ENCODE measurements around the gene ACOT8.
A peak's percentile ranks its signal among the peaks of the same experiment; 100 is the strongest.

Gene ACOT8

GRCh38 chr20:45840700-45841198 lies 16.4 kb downstream of the ACOT8 start:
- Histone ChIP-seq H3K27ac (no peak overlapping the region), H3K36me3 (replicated peaks) (peaks cover 24% of the 10 kb centered on the region), H3K4me3 (ENCODE audit: low read depth, low read length) (no peak overlapping the region), H3K27me3 (replicated peaks) (no peaks in the 10 kb centered on the region)
- in situ Hi-C loops (cut with HindIII; ENCODE audit: low pct_ligation_motif_present, low sequenced_read_pairs): no loop called here
- no peak for TF ChIP-seq CTCF (IDR thresholded peaks at IDR 0.05; ENCODE audit: low read depth, low read length, missing control alignments)
- DNase-seq: no peak

- no peak overlapping the region for H3K4me3 ChIP-seq (ENCODE audit: low read depth, low read length)
- DNase-seq: no peak
These were observed 20.4 kb downstream of the ACOT8 start for GRCh38 chr20:45836841-45837240.

GRCh38 chr20:45835825-45836224 lies 21.4 kb downstream of the ACOT8 start:
- Histone ChIP-seq H3K4me3 (ENCODE audit: low read depth, low read length) (no peak overlapping the region), H3K36me3 (replicated peaks) (peaks cover 9% of the 10 kb centered on the region), H3K27me3 (replicated peaks) (no peaks in the 10 kb centered on the region), H3K27ac (no peak overlapping the region)
- DNase-seq: no peak
- TF ChIP-seq CTCF (IDR thresholded peaks at IDR 0.05; ENCODE audit: low read depth, low read length, missing control alignments): no peak
- in situ Hi-C loops (cut with HindIII; ENCODE audit: low pct_ligation_motif_present, low sequenced_read_pairs): no loop called here

More at GRCh38 chr20:45836841-45837240, 20.4 kb downstream of the ACOT8 start:
- H3K36me3 ChIP-seq (replicated peaks): peaks cover 10% of the 10 kb centered on the region
- no peak for TF ChIP-seq CTCF (IDR thresholded peaks at IDR 0.05; ENCODE audit: low read depth, low read length, missing control alignments)
- in situ Hi-C loops (cut with HindIII; ENCODE audit: low pct_ligation_motif_present, low sequenced_read_pairs): no loop called here
- no peaks in the 10 kb centered on the region for H3K27me3 ChIP-seq (replicated peaks)
- no peak overlapping the region for H3K27ac ChIP-seq

GRCh38 chr20:45835329-45835765 lies 21.8 kb downstream of the ACOT8 start:
- no peak for TF ChIP-seq CTCF (IDR thresholded peaks at IDR 0.05; ENCODE audit: low read depth, low read length, missing control alignments)
- no peak overlapping the region for H3K4me3 ChIP-seq (ENCODE audit: low read depth, low read length)
- in situ Hi-C loops (cut with HindIII; ENCODE audit: low pct_ligation_motif_present, low sequenced_read_pairs): no loop called here
- H3K27me3 ChIP-seq (replicated peaks): no peaks in the 10 kb centered on the region
- H3K36me3 ChIP-seq (replicated peaks): peaks cover 7% of the 10 kb centered on the region
- DNase-seq: no peak
- H3K27ac ChIP-seq: no peak overlapping the region

GRCh38 chr20:45834797-45835161 lies 22.4 kb downstream of the ACOT8 start:
- Histone ChIP-seq H3K27ac (no peak overlapping the region), H3K27me3 (replicated peaks) (no peaks in the 10 kb centered on the region), H3K4me3 (ENCODE audit: low read depth, low read length) (peak overlapping the region; percentile 70), H3K36me3 (replicated peaks) (peaks cover 5% of the 10 kb centered on the region)
- no peak for DNase-seq
- TF ChIP-seq CTCF (IDR thresholded peaks at IDR 0.05; ENCODE audit: low read depth, low read length, missing control alignments): no peak
- in situ Hi-C loops (cut with HindIII; ENCODE audit: low pct_ligation_motif_present, low sequenced_read_pairs): no loop called here
